HepG2 (cell line): ENCODE measurements around the gene IKZF3. TPM values are rescaled to one million over a fixed set of nuclear protein-coding genes. Genes with fewer than 3 reads are reported as not detected.

Experiments used
- EHMT2 ChIP-seq: fragments of 200-600 bp; sonication (generic); IDR thresholded peaks from 2 replicates; pipeline ENCODE4 v1.7.0; 2017; ENCODE audit warnings: antibody characterized with exemption, low read depth, low read length, borderline replicate concordance
- MBD4 ChIP-seq: IDR thresholded peaks from 2 replicates; pipeline ENCODE4 v1.6.1; 2012; ENCODE audit warnings: low read length, inconsistent platforms, borderline replicate concordance
- MEIS1 ChIP-seq: sonication (generic); formaldehyde crosslinking; IDR thresholded peaks from 2 replicates; pipeline ENCODE4 v1.9.0; 2021; ENCODE audit warnings: mild to moderate bottlenecking, missing genetic modification reagents, moderate library complexity, borderline replicate concordance
- RFX3 ChIP-seq: IDR thresholded peaks from 2 replicates; pipeline ENCODE4 v1.6.1; 2016; ENCODE audit warnings: missing biosample characterization, missing genetic modification reagents
- ZBTB1 ChIP-seq: sonication (generic); formaldehyde crosslinking; IDR thresholded peaks from 2 replicates; pipeline ENCODE4 v1.4.0; 2020; ENCODE audit warnings: missing genetic modification reagents, borderline replicate concordance
- ZNF224 ChIP-seq: sonication (generic); formaldehyde crosslinking; IDR thresholded peaks from 2 replicates; pipeline ENCODE4 v1.5.0; 2020; ENCODE audit warnings: mild to moderate bottlenecking, missing genetic modification reagents
- ZNF768 ChIP-seq: sonication (generic); formaldehyde crosslinking; IDR thresholded peaks from 2 replicates; pipeline ENCODE4 v1.4.0; 2020; ENCODE audit warnings: missing genetic modification reagents
- polyA plus RNA-seq, 8 experiments: library from polyadenylated mRNA; depleted of rRNA in 3 of 8; stranded (reverse) in 7 of 8; unstranded in 1 of 8; fragments of >200 nt; fragmentation: Illumina TruSeq in 4 of 8; extraction: Trizol in 4 of 8; gene quantifications; 2 replicates each; pipeline versions ENCODE4 v1.2.1 to v1.2.3, GENCODE V29; 2011 to 2016; ENCODE audit warnings: low read depth in 4 of 8, missing spikeins in 1 of 8, mixed read lengths in 1 of 8; ENCODE audit not compliant: insufficient read depth in 1 of 8
- total RNA-seq, 5 experiments: library from RNA; depleted of rRNA; stranded (reverse); fragments of >200 nt; fragmentation: Illumina TruSeq; extraction: Trizol; gene quantifications; 2 replicates each; pipeline ENCODE4 v1.2.3, GENCODE V29; 2016; ENCODE audit warnings: low read depth in 1 of 5
- TF ChIP-seq, protein P1 (sequence below): IDR thresholded peaks from 2 replicates; pipeline ENCODE4 v1.6.1; 2018; ENCODE audit warnings: missing genetic modification reagents
- TF ChIP-seq, protein P2 (sequence below), 2 experiments: sonication (generic) in 1 of 2; formaldehyde crosslinking in 1 of 2; IDR thresholded peaks; 2 replicates each; pipeline versions ENCODE4 v1.5.1 to v1.6.1; 2011 to 2020; ENCODE audit warnings: borderline replicate concordance in 1 of 2, low read depth in 1 of 2, low read length in 1 of 2, mild to moderate bottlenecking in 1 of 2, missing genetic modification reagents in 1 of 2, moderate library complexity in 1 of 2
- TF ChIP-seq, protein P3 (sequence below): sonication (generic); formaldehyde crosslinking; IDR thresholded peaks from 2 replicates; pipeline ENCODE4 v1.4.0; 2020; ENCODE audit warnings: missing genetic modification reagents
- TF ChIP-seq, protein P4 (sequence below): sonication (generic); formaldehyde crosslinking; IDR thresholded peaks from 2 replicates; pipeline ENCODE4 v1.5.0; 2020; ENCODE audit warnings: missing genetic modification reagents
- TF ChIP-seq, protein P5 (sequence below): sonication (generic); formaldehyde crosslinking; IDR thresholded peaks from 2 replicates; pipeline ENCODE4 v1.4.0; 2020; ENCODE audit warnings: missing genetic modification reagents
- TF ChIP-seq, protein P6 (sequence below): sonication (generic); formaldehyde crosslinking; IDR thresholded peaks from 2 replicates; pipeline ENCODE4 v1.5.1; 2020; ENCODE audit warnings: missing genetic modification reagents, mild to moderate bottlenecking, borderline replicate concordance

IKZF3 gene
- total and polyA plus RNA-seq, 2 of the 13 experiments (the other 11 are each of a cell fraction or from before 2014, with no cell fraction given) = not detected

DNA sequence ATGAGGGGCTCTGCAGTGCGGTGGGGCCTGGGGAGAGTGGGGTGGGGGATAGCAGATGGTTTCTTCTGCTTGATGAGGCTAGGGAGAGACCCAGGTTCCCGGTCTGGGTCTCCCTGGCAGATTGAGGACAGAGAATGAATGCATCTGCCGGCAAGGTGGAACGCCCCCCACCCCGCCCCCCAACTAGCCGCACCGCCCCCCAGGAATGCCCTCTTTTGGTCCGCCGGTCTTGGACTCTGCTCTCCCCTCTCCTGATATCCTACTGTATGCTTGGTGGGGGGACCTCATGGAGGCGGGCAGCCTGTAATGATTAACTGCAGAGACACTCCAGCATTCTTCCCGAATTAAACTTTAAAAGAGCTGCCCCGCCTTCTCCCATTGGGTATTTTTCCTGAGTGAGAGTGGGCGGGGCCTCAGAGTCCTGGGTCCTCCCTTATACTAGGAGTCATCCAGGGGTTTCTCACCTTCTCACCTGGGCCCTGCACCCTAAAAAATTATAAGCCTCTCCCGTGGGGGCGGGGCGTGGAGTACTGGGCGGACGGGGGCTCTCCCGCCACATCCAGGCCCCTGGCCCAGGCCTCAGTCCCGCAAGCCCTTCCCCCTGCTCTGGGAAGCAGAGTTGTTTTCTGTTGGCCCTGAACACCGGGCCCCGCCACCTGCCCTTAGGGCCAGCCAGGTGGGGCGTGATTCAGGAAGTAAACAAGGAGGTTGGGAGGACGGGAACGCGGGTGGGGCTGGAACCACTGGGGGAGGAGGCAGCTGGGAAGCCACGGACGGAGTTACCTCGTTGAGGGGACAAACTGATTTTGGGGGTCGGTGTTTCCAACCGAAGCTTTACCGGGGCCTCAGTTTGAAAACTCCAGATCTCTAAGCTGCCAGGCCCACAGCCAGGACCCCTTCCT is 124.9 kb downstream of the IKZF3 start (continued):
- TF ChIP-seq, protein P1, sequence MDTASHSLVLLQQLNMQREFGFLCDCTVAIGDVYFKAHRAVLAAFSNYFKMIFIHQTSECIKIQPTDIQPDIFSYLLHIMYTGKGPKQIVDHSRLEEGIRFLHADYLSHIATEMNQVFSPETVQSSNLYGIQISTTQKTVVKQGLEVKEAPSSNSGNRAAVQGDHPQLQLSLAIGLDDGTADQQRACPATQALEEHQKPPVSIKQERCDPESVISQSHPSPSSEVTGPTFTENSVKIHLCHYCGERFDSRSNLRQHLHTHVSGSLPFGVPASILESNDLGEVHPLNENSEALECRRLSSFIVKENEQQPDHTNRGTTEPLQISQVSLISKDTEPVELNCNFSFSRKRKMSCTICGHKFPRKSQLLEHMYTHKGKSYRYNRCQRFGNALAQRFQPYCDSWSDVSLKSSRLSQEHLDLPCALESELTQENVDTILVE = peak; percentile 80
- TF ChIP-seq ZNF224 = no peak
- TF ChIP-seq, protein P2, sequence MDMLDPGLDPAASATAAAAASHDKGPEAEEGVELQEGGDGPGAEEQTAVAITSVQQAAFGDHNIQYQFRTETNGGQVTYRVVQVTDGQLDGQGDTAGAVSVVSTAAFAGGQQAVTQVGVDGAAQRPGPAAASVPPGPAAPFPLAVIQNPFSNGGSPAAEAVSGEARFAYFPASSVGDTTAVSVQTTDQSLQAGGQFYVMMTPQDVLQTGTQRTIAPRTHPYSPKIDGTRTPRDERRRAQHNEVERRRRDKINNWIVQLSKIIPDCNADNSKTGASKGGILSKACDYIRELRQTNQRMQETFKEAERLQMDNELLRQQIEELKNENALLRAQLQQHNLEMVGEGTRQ (IDR thresholded peaks at IDR 0.05; ENCODE audit: low read depth, low read length) = no peak
- TF ChIP-seq, protein P2 (CRISPR knock-in tag; IDR thresholded peaks at IDR 0.05; ENCODE audit: borderline replicate concordance) = peak; percentile 46; the same call in 1 of the 2 replicates
- no peak for TF ChIP-seq MBD4
- peak; percentile 64; the same call in 1 of the 2 replicates for TF ChIP-seq ZBTB1
- no peak for TF ChIP-seq RFX3
- TF ChIP-seq, protein P3, sequence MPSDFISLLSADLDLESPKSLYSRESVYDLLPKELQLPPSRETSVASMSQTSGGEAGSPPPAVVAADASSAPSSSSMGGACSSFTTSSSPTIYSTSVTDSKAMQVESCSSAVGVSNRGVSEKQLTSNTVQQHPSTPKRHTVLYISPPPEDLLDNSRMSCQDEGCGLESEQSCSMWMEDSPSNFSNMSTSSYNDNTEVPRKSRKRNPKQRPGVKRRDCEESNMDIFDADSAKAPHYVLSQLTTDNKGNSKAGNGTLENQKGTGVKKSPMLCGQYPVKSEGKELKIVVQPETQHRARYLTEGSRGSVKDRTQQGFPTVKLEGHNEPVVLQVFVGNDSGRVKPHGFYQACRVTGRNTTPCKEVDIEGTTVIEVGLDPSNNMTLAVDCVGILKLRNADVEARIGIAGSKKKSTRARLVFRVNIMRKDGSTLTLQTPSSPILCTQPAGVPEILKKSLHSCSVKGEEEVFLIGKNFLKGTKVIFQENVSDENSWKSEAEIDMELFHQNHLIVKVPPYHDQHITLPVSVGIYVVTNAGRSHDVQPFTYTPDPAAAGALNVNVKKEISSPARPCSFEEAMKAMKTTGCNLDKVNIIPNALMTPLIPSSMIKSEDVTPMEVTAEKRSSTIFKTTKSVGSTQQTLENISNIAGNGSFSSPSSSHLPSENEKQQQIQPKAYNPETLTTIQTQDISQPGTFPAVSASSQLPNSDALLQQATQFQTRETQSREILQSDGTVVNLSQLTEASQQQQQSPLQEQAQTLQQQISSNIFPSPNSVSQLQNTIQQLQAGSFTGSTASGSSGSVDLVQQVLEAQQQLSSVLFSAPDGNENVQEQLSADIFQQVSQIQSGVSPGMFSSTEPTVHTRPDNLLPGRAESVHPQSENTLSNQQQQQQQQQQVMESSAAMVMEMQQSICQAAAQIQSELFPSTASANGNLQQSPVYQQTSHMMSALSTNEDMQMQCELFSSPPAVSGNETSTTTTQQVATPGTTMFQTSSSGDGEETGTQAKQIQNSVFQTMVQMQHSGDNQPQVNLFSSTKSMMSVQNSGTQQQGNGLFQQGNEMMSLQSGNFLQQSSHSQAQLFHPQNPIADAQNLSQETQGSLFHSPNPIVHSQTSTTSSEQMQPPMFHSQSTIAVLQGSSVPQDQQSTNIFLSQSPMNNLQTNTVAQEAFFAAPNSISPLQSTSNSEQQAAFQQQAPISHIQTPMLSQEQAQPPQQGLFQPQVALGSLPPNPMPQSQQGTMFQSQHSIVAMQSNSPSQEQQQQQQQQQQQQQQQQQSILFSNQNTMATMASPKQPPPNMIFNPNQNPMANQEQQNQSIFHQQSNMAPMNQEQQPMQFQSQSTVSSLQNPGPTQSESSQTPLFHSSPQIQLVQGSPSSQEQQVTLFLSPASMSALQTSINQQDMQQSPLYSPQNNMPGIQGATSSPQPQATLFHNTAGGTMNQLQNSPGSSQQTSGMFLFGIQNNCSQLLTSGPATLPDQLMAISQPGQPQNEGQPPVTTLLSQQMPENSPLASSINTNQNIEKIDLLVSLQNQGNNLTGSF (CRISPR knock-in tag) = peak; percentile 78
- peak; percentile 57; the same call in 1 of the 2 replicates for TF ChIP-seq ZNF768
- TF ChIP-seq MEIS1 (CRISPR knock-in tag) = peak; percentile 38; the same call in 1 of the 2 replicates
- TF ChIP-seq, protein P4, sequence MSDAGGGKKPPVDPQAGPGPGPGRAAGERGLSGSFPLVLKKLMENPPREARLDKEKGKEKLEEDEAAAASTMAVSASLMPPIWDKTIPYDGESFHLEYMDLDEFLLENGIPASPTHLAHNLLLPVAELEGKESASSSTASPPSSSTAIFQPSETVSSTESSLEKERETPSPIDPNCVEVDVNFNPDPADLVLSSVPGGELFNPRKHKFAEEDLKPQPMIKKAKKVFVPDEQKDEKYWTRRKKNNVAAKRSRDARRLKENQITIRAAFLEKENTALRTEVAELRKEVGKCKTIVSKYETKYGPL = no peak
- TF ChIP-seq, protein P5, sequence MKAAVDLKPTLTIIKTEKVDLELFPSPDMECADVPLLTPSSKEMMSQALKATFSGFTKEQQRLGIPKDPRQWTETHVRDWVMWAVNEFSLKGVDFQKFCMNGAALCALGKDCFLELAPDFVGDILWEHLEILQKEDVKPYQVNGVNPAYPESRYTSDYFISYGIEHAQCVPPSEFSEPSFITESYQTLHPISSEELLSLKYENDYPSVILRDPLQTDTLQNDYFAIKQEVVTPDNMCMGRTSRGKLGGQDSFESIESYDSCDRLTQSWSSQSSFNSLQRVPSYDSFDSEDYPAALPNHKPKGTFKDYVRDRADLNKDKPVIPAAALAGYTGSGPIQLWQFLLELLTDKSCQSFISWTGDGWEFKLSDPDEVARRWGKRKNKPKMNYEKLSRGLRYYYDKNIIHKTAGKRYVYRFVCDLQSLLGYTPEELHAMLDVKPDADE = peak; percentile 10; the same call in 1 of the 2 replicates
- TF ChIP-seq, protein P6, sequence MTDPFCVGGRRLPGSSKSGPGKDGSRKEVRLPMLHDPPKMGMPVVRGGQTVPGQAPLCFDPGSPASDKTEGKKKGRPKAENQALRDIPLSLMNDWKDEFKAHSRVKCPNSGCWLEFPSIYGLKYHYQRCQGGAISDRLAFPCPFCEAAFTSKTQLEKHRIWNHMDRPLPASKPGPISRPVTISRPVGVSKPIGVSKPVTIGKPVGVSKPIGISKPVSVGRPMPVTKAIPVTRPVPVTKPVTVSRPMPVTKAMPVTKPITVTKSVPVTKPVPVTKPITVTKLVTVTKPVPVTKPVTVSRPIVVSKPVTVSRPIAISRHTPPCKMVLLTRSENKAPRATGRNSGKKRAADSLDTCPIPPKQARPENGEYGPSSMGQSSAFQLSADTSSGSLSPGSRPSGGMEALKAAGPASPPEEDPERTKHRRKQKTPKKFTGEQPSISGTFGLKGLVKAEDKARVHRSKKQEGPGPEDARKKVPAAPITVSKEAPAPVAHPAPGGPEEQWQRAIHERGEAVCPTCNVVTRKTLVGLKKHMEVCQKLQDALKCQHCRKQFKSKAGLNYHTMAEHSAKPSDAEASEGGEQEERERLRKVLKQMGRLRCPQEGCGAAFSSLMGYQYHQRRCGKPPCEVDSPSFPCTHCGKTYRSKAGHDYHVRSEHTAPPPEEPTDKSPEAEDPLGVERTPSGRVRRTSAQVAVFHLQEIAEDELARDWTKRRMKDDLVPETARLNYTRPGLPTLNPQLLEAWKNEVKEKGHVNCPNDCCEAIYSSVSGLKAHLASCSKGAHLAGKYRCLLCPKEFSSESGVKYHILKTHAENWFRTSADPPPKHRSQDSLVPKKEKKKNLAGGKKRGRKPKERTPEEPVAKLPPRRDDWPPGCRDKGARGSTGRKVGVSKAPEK (CRISPR knock-in tag) = peak; percentile 76; the same call in 1 of the 2 replicates
- no peak for TF ChIP-seq EHMT2
